HG03571 (cell line): Measurements from ENCODE around the gene LRRC59.
A peak's percentile ranks its signal among the peaks of the same experiment; 100 is the strongest.
"Not testable (repeated sequence)": the region's sequence is repeated elsewhere in the genome, so short reads cannot be mapped to it uniquely, and the experiment has no call there.

Experiments used
- ATAC-seq: cut with Tn5 transposase; IDR thresholded peaks from one replicate; pipeline ENCODE4 v1.9.1; 2021; ENCODE audit not compliant: unreplicated experiment

LRRC59 gene

DNA sequence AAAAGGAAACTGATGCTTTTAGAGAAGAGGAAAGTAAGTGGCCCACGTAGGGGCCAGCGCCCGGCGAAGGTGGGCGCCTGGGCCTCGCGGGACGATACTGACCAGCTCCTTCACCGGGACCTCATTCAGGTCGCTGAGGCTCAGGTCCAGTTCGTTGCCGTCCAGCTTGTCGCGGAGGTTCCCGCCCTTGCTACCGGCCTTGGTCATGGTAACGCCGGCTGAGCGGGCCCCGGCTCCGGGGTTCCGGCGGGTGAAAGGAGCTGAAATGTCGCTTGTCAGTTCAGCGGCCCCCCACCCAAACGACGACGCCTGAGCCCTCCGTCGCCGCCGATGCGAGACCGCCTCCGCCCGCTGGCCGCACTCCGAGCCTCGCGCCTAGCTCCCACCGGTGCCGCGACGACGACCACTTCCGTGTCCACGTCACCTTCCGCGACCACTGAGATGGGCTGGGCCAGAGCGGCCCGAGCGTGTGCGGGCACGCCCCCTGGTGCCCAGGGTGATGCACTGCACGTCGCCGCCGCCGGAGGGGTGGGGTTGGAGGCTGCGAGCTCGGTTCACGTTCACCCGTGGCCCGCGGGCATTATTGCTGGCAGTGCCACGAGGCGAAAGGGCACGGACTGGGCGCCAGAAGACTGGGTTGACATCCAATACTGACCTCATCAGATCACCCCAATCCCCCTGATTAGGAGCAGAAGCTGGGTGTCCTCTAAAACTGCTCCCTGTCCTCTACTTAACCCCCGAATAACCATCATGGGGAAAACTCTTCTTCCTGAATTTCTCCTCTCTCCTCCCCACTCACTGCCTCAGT lies at the start of gene LRRC59:
LRRC59 (minus strand) TSS at position 413 of the 808 bp plus-strand sequence; CDS start at position 207, 206 bp downstream.
- ATAC-seq: peak; percentile 92

DNA sequence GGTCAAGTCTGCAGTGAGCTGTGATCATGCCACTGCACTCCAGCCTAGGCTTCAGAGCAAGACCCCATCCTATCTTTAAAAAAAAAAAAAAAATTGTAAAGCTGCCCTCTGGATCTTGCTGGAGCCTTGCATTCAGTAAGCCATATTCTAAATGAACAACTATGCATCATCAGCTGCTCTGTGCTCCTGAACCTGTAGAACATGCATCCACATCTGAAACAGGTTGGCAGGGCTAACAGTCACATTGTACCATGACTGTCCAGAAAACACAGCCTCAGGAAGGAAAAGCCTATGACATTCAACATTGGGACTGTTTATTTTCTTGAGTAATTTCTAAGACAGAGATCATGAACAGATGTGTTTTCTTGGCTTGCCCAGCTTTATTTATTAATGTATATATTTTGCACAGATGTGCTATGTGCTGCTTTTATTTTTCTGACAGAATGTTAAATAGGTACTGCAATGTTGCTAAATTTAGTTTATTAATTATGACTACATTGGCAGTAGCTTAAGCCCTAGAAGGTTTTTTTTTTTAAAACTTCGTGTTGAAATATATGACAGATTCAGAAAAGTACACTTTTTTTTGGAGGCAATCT lies 48.5 kb upstream of the LRRC59 start:
- ATAC-seq: no peak

DNA sequence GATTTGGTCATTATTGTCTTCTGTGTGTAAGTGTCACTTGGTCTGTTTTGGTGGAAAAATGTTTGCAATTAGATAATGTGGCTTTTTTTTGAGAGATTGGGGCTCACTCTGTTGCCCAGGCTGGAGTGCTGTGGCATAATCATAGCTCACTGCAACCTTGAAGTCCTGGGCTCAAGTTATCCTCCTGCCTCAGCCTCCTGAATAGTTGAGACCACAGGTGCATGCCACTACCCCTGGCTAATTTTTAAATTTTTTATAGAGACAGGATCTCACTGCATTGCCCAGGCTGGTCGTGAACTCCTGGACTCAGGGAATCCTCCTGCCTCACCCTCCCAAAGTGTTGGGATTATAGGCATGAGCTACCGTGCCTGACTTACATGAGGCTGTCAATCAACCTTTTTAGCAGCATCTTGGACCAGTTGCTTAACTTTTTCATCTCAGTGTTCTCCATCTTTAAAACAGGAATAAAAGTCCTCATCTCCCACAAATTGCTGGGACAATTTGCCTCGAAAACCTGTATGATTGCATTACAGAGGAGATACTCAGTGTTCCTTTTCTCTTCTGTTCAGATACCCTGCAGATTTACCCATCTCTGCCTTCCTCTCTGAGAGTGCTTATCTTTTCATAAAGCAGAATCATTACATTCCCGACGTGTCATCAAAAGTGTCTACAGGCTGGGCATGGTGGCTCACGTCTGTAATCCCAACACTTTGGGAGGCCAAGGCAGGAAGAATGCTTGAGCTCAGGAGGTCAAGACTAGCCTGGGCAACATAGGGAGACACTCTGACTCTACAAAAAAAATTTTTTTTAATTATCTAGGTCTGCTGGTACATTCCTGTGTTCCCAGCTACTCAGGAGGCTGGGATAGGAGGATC lies 47.8 kb upstream of the LRRC59 start:
- ATAC-seq: no peak

DNA sequence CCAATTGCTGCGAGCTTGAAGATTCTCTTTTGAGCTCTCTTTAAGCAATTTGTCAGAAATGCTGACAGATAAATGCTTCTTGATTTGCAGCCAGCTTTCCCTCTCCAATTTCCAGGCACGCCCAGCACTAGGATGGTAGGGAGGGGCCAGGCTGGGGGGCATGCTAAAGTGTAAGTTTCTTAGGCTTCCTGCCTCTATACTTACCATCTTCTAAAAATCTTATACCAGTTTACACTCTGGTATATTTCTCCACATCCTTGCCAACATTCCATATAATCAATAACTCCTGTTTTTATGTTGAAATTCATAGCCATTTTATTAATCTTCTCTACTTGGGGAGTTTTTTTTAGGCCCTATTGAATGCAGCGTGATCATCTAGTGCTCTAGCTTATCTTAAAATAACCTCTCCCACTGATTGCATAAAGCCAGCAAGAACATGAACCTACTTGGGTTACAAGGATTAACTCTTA lies 46.2 kb upstream of the LRRC59 start:
- no peak for ATAC-seq

DNA sequence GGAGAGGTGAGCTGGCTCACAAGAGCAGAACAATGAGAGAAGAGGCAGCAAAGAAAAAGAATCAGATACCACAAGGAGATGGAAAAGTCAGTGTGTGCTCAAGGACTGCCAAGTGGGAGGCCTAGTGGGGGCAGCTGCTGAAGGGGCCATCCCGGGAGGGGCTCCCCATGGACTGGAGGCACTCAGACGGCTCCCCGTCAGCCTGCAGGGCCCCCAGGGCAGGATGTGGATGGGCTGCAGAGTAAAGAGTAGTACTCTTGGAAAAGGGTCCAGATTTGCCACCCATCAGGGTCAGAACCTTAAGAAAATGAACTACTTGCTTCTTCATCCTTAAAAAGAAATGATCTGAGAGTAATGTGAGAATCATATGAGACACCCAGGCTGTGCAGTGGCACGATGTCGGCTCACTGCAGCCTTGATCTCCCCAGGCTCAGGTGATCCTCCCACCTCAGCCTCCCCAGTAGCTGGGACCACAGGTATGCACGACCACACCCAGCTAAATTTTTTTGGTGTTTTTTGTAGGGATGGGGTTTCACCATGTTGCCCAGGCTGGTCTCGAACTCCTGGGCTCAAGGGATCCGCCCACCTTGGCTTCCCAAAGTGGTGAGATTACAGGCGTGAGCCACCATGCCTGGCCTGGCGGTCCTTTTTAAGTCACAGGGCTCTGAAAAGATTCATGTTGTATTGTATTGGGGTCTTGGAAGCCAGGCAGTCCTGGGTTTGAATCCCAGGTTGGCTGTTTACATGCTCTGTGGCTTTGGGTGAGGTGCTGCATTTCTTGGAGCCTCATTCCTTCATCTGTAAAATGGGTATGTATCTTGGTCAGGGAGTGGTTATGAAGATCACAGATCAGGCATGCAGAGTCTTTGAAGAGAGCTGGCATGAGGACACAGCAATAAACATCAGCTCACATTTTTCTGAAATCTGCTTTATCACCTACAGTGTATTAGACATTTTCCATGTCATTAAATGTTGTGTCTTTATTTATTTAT lies 43.8 kb upstream of the LRRC59 start:
- ATAC-seq: no peak

DNA sequence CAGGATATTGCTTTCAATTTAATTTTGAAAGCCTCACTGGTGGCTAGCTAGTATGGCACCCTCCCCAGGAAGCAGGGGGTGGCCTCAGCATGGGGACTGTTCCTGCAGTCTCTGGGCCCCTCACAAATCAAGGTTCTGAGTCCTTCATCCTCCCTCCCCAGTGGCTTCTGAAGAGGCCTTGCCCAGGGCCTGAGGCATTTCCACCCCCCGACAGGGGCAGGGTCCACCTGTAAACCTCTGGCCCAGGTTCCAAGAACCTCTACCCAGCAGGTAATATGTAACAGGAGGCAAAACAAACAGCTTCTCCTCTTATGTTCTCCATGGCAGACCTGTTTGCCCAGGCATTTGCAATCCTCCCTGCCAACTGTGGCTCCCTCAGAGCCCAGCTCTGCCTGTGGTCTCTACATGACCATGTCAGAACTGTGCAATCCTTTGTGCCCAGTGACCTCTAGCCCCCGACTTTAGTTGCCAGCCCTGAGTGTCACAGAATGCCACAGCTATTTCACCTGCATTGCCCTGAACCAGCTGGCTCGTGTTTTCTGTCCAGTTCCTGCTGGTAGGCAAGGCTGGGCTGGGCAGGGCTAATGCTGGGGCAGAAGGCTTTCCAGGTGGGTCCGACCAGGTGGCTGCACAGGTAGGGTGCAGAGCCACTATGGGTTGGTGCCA lies 43.0 kb upstream of the LRRC59 start:
- no peak for ATAC-seq

DNA sequence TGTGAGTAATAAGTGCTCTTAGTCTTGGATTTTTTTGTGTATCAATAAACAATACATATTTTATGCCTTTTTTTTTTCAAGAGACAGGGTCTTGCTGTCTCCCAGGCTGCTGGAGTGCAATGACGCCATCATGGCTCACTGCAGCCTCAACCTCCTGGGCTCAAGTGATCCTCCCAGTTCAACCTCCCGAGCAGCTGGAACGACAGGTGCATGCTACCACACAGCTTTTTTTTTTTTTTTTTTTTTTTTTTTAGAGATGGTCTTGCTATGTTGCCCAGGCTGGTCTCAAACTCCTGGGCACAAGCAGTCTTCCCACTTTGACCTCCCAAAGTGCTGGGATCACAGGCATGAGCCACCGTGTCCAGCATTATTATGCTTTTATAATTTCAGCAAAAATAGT lies 41.7 kb upstream of the LRRC59 start:
- no peak for ATAC-seq

DNA sequence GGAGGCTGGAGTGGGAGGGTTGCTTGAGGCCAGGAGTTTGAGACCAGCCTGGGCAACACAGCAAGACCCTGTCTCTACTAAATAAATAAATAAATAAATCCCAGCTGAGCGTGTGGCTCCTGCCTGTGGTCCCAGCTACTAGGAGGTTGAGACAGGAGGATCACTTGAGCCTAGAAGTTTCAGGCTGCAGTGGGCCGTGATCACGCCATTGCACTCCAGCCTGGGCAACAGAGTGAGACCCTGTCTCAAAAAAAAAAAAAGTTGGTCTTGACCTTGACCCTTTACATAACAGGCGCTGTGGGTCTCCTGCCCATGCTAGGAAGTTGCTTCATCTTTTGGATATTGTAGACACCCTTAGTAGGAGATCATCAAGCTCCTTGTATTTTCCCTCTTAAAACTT lies 40.1 kb upstream of the LRRC59 start:
- ATAC-seq: no peak

DNA sequence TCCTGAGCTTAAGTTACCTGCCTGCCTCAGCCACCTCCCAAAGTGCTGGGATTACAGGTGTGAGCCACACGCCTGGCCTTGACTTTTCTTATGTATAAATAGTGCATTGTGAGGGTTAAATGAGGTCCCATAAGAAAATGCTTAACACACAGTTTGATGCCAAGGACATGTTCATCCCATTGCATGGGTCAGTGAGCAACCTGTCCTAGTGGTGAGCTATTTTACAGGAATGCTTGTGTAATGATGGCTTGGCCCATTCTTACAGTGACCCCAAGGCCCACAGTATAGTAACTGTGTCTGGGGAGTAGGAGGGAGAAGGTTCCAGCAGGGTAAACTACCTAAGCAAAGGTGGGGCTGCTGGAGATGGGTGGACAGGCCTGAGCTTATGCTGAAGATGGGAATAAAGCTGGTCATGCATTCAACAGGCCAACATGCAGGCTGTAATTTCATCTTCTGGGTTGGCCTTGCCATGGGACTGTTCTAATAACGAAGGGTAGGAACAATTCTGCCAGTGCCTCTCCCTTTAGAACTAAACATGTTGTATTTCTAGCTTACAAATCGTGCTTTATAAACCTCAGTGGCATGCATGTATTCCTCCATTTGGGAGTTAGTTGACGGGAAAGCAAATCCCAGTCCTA lies 34.9 kb upstream of the LRRC59 start:
- ATAC-seq: no peak

DNA sequence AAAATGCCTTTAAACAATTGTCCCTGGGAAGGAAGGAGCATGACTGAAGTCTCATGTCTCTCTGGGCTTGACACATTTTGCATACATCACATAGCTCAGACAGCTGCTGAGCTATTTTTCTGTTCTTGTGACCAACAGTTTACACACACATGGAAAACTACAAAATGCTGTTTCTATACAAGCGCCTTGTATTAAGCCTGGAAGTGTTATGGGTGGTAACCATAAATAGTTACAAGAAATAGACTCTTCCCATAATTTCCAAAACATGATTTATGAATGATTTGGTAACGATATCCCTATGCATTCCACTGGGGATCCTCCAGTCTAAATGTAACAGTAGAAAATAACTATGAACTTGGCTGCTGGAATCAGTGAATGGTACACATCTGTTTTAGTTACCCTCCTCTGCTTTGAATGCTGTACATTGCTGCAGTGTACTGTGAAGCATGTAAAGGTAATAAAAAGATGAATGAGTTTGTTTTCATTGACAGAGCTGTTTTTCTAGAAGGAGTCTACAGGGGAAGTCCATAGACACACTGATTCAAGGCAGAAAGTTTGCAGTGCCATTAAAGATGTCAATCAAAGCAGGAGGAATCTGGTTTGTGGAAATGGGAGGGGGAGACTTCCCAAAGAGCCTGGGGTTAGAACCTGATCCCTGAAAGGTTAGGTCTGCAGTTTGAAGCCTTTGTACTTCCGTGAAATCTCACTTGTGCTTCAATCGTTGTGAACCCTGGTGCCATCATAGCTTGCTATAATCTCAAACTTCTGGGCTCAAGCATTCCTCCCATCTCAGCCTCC lies 33.7 kb upstream of the LRRC59 start:
- ATAC-seq: no peak

DNA sequence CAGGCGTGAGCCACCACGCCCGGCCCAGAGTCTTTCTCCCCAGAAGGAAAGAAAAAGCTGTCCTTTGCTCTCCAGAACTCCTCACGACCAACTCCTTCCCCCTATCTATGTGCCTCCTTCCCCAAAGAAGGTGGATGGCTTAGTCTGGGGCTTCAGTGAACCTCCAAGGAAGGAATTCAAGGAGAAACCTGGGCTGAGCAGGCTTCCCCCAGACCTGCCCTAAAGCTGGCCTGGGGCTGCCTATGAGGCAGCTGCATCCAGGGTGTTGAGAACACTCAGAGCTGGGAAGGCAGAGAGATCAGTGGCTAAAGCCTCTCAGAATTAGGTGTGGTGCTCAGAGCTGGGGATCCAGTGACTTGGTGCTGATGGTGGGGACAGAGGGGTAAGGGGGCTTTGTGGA lies 32.5 kb upstream of the LRRC59 start:
- ATAC-seq: no peak

DNA sequence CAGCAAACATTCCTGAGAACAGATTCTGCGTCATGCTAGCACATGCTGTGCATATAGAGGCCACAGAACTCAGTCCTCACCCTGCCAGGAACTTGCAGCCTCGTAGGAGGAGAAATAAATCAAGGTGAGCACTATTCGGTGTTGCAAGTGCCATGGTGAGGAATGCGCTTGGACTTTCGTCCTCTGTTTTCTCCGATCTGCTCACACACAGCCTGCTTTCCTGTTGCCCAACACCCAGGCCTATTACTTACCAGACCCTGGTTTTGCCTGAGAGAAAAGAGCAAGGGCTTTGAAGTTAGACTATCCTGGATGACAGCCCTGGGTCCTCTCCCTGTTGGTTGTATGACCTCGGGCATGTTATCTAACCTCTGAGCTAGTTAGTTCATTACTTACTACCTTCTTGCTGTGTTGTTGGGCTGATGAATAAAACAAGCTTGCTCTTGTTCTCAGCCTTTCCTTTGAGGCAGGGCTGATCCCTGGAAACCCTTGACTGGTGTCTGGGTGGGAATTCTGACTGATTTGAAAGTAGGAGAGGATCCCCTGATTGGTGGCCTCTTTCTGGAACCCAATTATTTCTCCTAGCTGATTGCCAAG lies 31.6 kb upstream of the LRRC59 start:
- no peak for ATAC-seq

DNA sequence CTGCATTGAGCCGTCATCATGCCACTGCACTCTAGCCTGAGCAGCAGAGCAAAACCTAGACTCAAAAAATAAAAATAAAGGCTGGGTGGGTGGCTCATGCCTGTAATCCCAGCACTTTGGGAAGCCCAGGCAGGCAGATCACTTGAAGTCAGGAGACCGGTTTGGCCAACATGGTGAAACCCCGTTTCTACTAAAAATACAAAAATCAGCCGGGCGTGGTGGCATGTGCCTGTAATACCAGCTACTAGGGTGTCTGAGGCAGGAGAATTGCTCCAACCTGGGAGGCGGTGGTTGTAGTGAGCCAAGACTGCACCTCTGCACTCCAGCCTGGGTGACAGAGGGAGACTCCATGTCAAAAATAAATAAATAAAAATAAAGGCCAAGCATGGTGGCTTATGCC lies 30.8 kb upstream of the LRRC59 start:
- not testable (repeated sequence) for ATAC-seq

DNA sequence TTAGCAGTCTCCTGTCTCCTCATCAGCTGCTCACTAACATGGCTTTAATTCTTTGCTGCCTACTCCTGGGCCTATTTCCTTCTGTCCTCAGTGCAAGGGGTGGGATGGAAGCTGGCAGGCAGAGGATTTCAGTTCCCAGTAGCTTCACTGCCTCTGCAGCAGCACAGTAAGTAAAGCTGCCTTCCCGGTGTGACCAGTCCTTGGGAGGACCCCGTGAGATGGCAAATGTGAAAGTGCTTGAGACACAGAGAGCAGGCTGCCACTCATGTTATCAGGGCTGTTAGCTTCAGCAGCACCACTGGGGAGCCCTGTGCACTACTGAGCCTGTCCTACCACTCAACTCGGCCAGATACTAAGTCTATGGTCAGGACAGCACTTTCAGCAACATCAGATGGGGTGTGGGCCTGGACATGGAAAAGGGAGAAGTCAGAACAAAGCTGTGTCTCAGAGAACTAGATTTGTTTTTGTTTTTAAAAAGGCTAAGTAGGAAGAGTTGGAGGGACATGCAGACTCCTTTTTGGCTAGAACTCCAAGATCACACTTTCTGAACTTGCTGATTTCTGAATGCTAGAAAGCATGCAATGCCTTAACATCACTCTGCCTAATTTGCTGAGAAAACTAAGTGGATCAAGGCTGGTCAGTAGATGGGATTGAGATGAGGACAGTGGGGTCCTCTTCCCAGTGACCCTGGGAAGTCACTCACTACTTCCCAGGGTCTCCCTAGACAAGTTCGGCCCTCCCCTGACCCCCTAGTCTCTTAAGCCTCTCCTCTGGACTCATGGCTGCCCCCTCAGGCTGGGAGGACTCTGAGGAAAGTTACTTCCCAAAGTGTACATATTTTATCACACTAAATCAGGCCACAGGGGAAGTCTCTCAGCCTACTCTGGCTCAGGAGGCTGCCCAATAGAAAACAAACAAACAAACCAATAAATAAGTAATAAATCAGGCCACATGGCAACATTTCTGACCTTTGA lies 29.8 kb upstream of the LRRC59 start:
- no peak for ATAC-seq

DNA sequence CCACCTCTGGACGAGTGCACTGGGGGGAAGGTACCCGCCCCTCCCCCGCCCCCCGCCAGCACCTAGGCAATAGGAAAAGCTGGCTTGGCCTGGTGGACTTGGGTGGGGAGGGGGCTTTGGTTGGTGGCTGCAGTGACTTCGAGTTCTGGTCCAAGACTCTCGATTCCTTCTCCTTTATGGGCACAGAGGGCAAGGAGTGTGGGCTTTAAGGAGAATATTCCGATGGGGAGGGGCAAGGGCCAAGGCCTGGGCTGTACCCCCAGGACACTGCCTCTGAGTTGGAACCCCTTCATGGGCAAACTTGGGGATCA lies 29.1 kb upstream of the LRRC59 start:
- no peak for ATAC-seq

DNA sequence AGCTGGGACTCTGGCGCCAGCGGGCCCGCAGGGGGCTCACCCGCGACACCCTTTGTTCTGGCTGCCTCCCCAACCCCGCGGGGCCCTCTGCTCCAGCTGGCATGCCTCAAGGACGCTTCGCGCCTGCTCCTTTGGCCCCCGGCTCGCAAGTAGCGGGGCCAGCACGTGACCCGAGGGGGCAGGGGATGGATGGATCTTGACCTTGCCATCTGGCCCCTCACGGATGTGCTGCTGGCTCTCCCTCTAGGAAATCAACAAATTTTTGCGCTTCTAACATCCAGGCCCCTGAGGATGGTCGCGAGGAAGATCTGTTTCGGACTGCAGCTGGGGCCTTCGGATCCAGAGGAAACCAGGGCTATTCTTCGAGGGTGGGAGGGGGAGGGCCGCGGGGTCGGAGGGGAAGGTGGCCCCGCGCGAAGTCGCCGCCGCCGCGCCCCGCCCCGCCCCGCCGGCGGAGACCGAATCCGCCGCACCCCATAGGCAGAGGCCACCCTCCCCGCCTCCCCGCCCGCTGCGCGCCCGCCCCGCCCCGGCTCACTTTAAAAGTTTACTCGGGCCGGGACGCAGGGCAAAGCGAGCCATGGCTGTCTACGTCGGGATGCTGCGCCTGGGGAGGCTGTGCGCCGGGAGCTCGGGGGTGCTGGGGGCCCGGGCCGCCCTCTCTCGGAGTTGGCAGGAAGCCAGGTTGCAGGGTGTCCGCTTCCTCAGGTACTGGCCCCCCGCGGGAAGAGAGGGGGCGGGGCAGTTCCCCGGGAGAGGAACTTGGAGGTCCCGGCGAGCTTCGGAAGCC lies 28.6 kb upstream of the LRRC59 start, which contains the start of gene ACSF2:
ACSF2 (plus strand) TSS at position 537 of the 790 bp plus-strand sequence; CDS start at position 581, 44 bp downstream.
- ATAC-seq: no peak
